Esophagus squamous epithelium (tissue), 4 donors: Measurements from ENCODE around the gene ADRM1.

Experiments used
- CTCF ChIP-seq, 6 experiments: fragments of 450-650 bp in 4 of 6; fragments of 200-600 bp in 2 of 6; sonication (generic) in 2 of 6; IDR thresholded peaks; one replicate each; pipeline ENCODE4 v1.5.1; 2016 to 2019; ENCODE audit warnings: antibody characterized with exemption in 6 of 6, mild to moderate bottlenecking in 4 of 6, moderate library complexity in 4 of 6
- POLR2A ChIP-seq, 4 donors: fragments of 450-650 bp; IDR thresholded peaks; one replicate each; pipeline ENCODE4 v1.6.1; 2017; ENCODE audit warnings: antibody characterized with exemption in 4 of 4, mild to moderate bottlenecking in 4 of 4, moderate library complexity in 3 of 4

GRCh38 chr20:62282103-62282502, 20.7 kb upstream of the ADRM1 start:
- no peak for TF ChIP-seq CTCF (IDR thresholded peaks at IDR 0.05)
- TF ChIP-seq POLR2A (IDR thresholded peaks at IDR 0.05): no peak
